Stimulated activated CD8-positive, alpha-beta memory T cell treated with anti-CD3 and anti-CD28 coated beads, Interleukin-4, amount 100 ng/mL, for 4 hours (primary cell): ENCODE measurements around the gene SFXN3.

Experiments
- DNase-seq, 2 donors: peaks; one replicate each; pipeline ENCODE4 v3.0.0-alpha.2; 2020; ENCODE audit warnings: low read depth in 2 of 2, low spot score in 1 of 2

The SFXN3 gene

GRCh38 chr10:101035916-101036702 is 5.1 kb downstream of the SFXN3 start:
- DNase-seq, result no peak

GRCh38 chr10:101036726-101037125 is 5.7 kb downstream of the SFXN3 start:
- no peak for DNase-seq

- DNase-seq, result no peak
Measured at GRCh38 chr10:101038484-101038883, 7.5 kb downstream of the SFXN3 start.

- DNase-seq, result no peak
Measured at GRCh38 chr10:101040061-101040460, 9.0 kb downstream of the SFXN3 start.

- no peak for DNase-seq
Measured at GRCh38 chr10:101040851-101041250, 9.8 kb downstream of the SFXN3 start.

GRCh38 chr10:101041252-101041761 is 10.3 kb downstream of the SFXN3 start:
- DNase-seq, result peak; percentile 47 to 49

GRCh38 chr10:101042118-101042517 is 11.1 kb downstream of the SFXN3 start:
- DNase-seq, result no peak

- peak; percentile 72 to 75 for DNase-seq
Measured at GRCh38 chr10:101042667-101043362, 11.8 kb downstream of the SFXN3 start.

GRCh38 chr10:101043363-101043707 is 12.3 kb downstream of the SFXN3 start:
- no peak for DNase-seq

- no peak for DNase-seq
Measured at GRCh38 chr10:101044117-101044516, 13.1 kb downstream of the SFXN3 start.

GRCh38 chr10:101046332-101047238 is 15.6 kb downstream of the SFXN3 start:
- DNase-seq, result no peak

GRCh38 chr10:101047268-101047667 is 16.2 kb downstream of the SFXN3 start:
- no peak for DNase-seq

GRCh38 chr10:101047961-101048892 is 17.2 kb downstream of the SFXN3 start:
- no peak for DNase-seq

- DNase-seq, result peak in 1 of 2 donors; percentile 62
Measured at GRCh38 chr10:101050208-101051069, 19.4 kb downstream of the SFXN3 start.

- no peak for DNase-seq
Measured at GRCh38 chr10:101052285-101052684, 21.3 kb downstream of the SFXN3 start.

GRCh38 chr10:101053516-101053915 is 22.5 kb downstream of the SFXN3 start:
- no peak for DNase-seq

- DNase-seq, result no peak
Measured at GRCh38 chr10:101054351-101054750, 23.3 kb downstream of the SFXN3 start.

- no peak for DNase-seq
Measured at GRCh38 chr10:101054876-101055275, 23.8 kb downstream of the SFXN3 start.

GRCh38 chr10:101055411-101055810 is 24.4 kb downstream of the SFXN3 start:
- no peak for DNase-seq
